WTC11 (cell line): Measurements from ENCODE around the gene ARCN1. TPM values are rescaled to one million over a fixed set of nuclear protein-coding genes. Genes with fewer than 3 reads are reported as not detected.

ENCODE experiments used
- ATAC-seq: fragments of 200-7000 bp; cut with Tn5 transposase; 2 replicates; pipeline ENCODE4 v1.10.0; 2021; ENCODE audit warnings: mild to moderate bottlenecking, moderate library complexity
- CTCF ChIA-PET: fragments of 300-600 bp; sonication (Branson Sonifier 250); formaldehyde crosslinking; loops from one replicate; lab custom pipeline; 2021; ENCODE audit warnings: antibody characterized with exemption; lab: Charles Lee
- POLR2A ChIA-PET: fragments of 350-600 bp; sonication (Branson Sonifier 250); formaldehyde crosslinking; loops from one replicate; lab custom pipeline; 2021; ENCODE audit warnings: antibody characterized with exemption; lab: Charles Lee
- DNase-seq: peaks from one replicate; pipeline ENCODE4 v3.0.0; 2021; ENCODE audit warnings: low spot score
- H3K27ac Mint-ChIP-seq: 2 replicates; pipeline ENCODE4 v1.8.0; 2021; ENCODE audit warnings: mixed read lengths
- H3K27me3 Mint-ChIP-seq: 2 replicates; pipeline ENCODE4 v1.8.0; 2021; ENCODE audit warnings: low read depth, mild to moderate bottlenecking, moderate library complexity, mixed read lengths
- H3K36me3 Mint-ChIP-seq: 2 replicates; pipeline ENCODE4 v1.8.0; 2021; ENCODE audit warnings: mixed read lengths
- H3K4me1 Mint-ChIP-seq: 2 replicates; pipeline ENCODE4 v1.8.0; 2022; ENCODE audit warnings: mixed read lengths
- H3K4me3 Mint-ChIP-seq: 2 replicates; pipeline ENCODE4 v1.8.0; 2021; ENCODE audit warnings: mild to moderate bottlenecking, moderate library complexity, mixed read lengths
- H3K9me3 Mint-ChIP-seq: 2 replicates; pipeline ENCODE4 v1.8.0; 2021; ENCODE audit warnings: mixed read lengths
- ATF2 ChIP-seq: sonication (generic); formaldehyde crosslinking; IDR thresholded peaks from 2 replicates; pipeline ENCODE4 v1.8.1; 2022; ENCODE audit warnings: low read depth, missing genetic modification reagents, borderline replicate concordance
- CTCF ChIP-seq: fragments of 200-600 bp; IDR thresholded peaks from 2 replicates; pipeline ENCODE4 v1.8.0; 2022; ENCODE audit warnings: antibody characterized with exemption
- E2F4 ChIP-seq: sonication (generic); formaldehyde crosslinking; IDR thresholded peaks from 2 replicates; pipeline ENCODE4 v1.8.1; 2022; ENCODE audit warnings: low read depth, mild to moderate bottlenecking, moderate library complexity, missing genetic modification reagents, borderline replicate concordance
- ELF4 ChIP-seq: sonication (generic); formaldehyde crosslinking; IDR thresholded peaks from 2 replicates; pipeline ENCODE4 v1.8.1; 2022; ENCODE audit warnings: low read depth, mild to moderate bottlenecking, moderate library complexity, missing genetic modification reagents
- ERG ChIP-seq: fragments of 250-450 bp; sonication (Bioruptor Pico); IDR thresholded peaks from 2 replicates; pipeline ENCODE4 v1.8.0; 2021; ENCODE audit warnings: mild to moderate bottlenecking
- GTF2I ChIP-seq: fragments of 250-450 bp; sonication (Bioruptor Pico); conservative IDR thresholded peaks from 2 replicates; pipeline ENCODE4 v1.4.0; 2021; ENCODE audit warnings: mild to moderate bottlenecking
- KAT7 ChIP-seq: sonication (generic); formaldehyde crosslinking; IDR thresholded peaks from 2 replicates; pipeline ENCODE4 v1.8.1; 2023; ENCODE audit warnings: missing genetic modification reagents, mild to moderate bottlenecking, borderline replicate concordance
- MAX ChIP-seq: sonication (generic); formaldehyde crosslinking; IDR thresholded peaks from 2 replicates; pipeline ENCODE4 v1.8.0; 2022; ENCODE audit warnings: mild to moderate bottlenecking, missing genetic modification reagents
- NFE2L1 ChIP-seq: sonication (generic); formaldehyde crosslinking; IDR thresholded peaks from 2 replicates; pipeline ENCODE4 v1.8.1; 2023; ENCODE audit warnings: missing genetic modification reagents
- RELA ChIP-seq: sonication (generic); formaldehyde crosslinking; IDR thresholded peaks from 2 replicates; pipeline ENCODE4 v1.8.1; 2022; ENCODE audit warnings: missing genetic modification reagents, mild to moderate bottlenecking, borderline replicate concordance
- ZNF219 ChIP-seq: sonication (generic); formaldehyde crosslinking; IDR thresholded peaks from 2 replicates; pipeline ENCODE4 v1.8.0; 2023; ENCODE audit warnings: missing genetic modification reagents, mild to moderate bottlenecking, borderline replicate concordance
- ZNF512 ChIP-seq: sonication (generic); formaldehyde crosslinking; IDR thresholded peaks from 2 replicates; pipeline ENCODE4 v1.8.1; 2022; ENCODE audit warnings: missing genetic modification reagents, borderline replicate concordance
- total RNA-seq: library from RNA; stranded (reverse); gene quantifications from 3 replicates; pipeline ENCODE4 v1.2.3, GENCODE V29; 2021

The ARCN1 gene
- total RNA-seq, 1 experiment from 2014 or later, result 154 TPM

GRCh38 chr11:118639899-118640298, 67.7 kb downstream of the ARCN1 start:
- H3K27me3 Mint-ChIP-seq, result no peaks in the 10 kb centered on the region
- peaks cover 31% of the 10 kb centered on the region for H3K36me3 Mint-ChIP-seq
- no peak overlapping the region for H3K4me3 Mint-ChIP-seq
- H3K27ac Mint-ChIP-seq, result no peak overlapping the region
- peaks cover 14% of the 10 kb centered on the region for H3K4me1 Mint-ChIP-seq
- ChIA-PET POLR2A (no interaction called here), CTCF (interaction anchor here (2.1 to 7.9 kb wide), 2 partner anchors 18 to 45 kb away, joined by 12 to 78 read pairs; no protein-coding TSS in a partner anchor)
- no peaks in the 10 kb centered on the region for H3K9me3 Mint-ChIP-seq
- DNase-seq (no peak), ATAC-seq (no peak)
- TF ChIP-seq RELA (CRISPR knock-in tag), result no peak
- no peak for TF ChIP-seq E2F4 (CRISPR knock-in tag)
- TF ChIP-seq ZNF219, result no peak
- no peak for TF ChIP-seq MAX
- TF ChIP-seq ERG (CRISPR knock-in tag), result no peak
- no peak for TF ChIP-seq ZNF512 (CRISPR knock-in tag)
- TF ChIP-seq KAT7 (CRISPR knock-in tag), result no peak
- TF ChIP-seq CTCF, result no peak

- ATAC-seq (no peak), DNase-seq (no peak)
- ChIA-PET CTCF (interaction anchor here (1.5 to 2.1 kb wide), 2 partner anchors 18 to 46 kb away, joined by 4 to 12 read pairs; no protein-coding TSS in a partner anchor), POLR2A (no interaction called here)
- Mint-ChIP-seq H3K27me3 (no peaks in the 10 kb centered on the region), H3K4me3 (no peak overlapping the region), H3K4me1 (peaks cover 9% of the 10 kb centered on the region), H3K9me3 (no peaks in the 10 kb centered on the region), H3K36me3 (peaks cover 36% of the 10 kb centered on the region), H3K27ac (no peak overlapping the region)
- no peak for TF ChIP-seq GTF2I (CRISPR knock-in tag)
- no peak for TF ChIP-seq ELF4 (CRISPR knock-in tag)
- no peak for TF ChIP-seq ATF2 (CRISPR knock-in tag)
- no peak for TF ChIP-seq NFE2L1 (CRISPR knock-in tag)
These were observed 68.3 kb downstream of the ARCN1 start for GRCh38 chr11:118640332-118641154.
